Measurements from ENCODE around the gene STX12.

DNA sequence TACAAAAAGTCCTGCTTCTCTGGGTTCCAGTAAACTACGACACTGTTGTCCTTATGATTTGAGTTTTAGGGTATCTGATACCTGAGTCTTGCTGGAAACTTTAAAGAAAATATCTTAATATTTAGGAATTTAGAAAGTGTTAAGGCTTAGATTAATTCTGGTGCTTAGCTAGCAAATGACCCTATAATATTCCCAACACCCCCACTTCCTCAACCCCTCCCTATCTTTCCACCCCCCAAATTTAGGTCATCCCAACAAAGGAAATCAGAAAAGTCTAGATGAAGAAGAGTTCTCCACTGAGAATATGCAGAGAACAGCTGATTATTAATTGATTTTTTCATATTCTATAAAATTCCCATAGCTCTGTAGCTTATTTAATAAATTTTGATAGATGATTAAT is 11.7 kb downstream of the STX12 start:
- TF ChIP-seq JUNB (IDR thresholded peaks at IDR 0.05; ENCODE audit: unreplicated experiment) = no peak
- TF ChIP-seq, protein P1, sequence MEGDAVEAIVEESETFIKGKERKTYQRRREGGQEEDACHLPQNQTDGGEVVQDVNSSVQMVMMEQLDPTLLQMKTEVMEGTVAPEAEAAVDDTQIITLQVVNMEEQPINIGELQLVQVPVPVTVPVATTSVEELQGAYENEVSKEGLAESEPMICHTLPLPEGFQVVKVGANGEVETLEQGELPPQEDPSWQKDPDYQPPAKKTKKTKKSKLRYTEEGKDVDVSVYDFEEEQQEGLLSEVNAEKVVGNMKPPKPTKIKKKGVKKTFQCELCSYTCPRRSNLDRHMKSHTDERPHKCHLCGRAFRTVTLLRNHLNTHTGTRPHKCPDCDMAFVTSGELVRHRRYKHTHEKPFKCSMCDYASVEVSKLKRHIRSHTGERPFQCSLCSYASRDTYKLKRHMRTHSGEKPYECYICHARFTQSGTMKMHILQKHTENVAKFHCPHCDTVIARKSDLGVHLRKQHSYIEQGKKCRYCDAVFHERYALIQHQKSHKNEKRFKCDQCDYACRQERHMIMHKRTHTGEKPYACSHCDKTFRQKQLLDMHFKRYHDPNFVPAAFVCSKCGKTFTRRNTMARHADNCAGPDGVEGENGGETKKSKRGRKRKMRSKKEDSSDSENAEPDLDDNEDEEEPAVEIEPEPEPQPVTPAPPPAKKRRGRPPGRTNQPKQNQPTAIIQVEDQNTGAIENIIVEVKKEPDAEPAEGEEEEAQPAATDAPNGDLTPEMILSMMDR (conservative IDR thresholded peaks at IDR 0.05; ENCODE audit: low read depth in 2 of 2) = no peak
- no peak for TF ChIP-seq EZH2 (IDR thresholded peaks at IDR 0.05; ENCODE audit: low read depth, unreplicated experiment)
- no peak for TF ChIP-seq POLR2AphosphoS5 (IDR thresholded peaks at IDR 0.05; ENCODE audit: low read depth)
- no peak for TF ChIP-seq EZH2phosphoT487 (IDR thresholded peaks at IDR 0.05; ENCODE audit: unreplicated experiment)
- TF ChIP-seq, protein P2, sequence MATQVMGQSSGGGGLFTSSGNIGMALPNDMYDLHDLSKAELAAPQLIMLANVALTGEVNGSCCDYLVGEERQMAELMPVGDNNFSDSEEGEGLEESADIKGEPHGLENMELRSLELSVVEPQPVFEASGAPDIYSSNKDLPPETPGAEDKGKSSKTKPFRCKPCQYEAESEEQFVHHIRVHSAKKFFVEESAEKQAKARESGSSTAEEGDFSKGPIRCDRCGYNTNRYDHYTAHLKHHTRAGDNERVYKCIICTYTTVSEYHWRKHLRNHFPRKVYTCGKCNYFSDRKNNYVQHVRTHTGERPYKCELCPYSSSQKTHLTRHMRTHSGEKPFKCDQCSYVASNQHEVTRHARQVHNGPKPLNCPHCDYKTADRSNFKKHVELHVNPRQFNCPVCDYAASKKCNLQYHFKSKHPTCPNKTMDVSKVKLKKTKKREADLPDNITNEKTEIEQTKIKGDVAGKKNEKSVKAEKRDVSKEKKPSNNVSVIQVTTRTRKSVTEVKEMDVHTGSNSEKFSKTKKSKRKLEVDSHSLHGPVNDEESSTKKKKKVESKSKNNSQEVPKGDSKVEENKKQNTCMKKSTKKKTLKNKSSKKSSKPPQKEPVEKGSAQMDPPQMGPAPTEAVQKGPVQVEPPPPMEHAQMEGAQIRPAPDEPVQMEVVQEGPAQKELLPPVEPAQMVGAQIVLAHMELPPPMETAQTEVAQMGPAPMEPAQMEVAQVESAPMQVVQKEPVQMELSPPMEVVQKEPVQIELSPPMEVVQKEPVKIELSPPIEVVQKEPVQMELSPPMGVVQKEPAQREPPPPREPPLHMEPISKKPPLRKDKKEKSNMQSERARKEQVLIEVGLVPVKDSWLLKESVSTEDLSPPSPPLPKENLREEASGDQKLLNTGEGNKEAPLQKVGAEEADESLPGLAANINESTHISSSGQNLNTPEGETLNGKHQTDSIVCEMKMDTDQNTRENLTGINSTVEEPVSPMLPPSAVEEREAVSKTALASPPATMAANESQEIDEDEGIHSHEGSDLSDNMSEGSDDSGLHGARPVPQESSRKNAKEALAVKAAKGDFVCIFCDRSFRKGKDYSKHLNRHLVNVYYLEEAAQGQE (IDR thresholded peaks at IDR 0.05; ENCODE audit: unreplicated experiment) = no peak
- no peak for TF ChIP-seq CREB1 (CRISPR knock-in tag; IDR thresholded peaks at IDR 0.05; ENCODE audit: low read depth)
- no peak for TF ChIP-seq ZNF331 (CRISPR knock-in tag; IDR thresholded peaks at IDR 0.05; ENCODE audit: low read depth)
- TF ChIP-seq NANOG (IDR thresholded peaks at IDR 0.05; ENCODE audit: borderline replicate concordance) = no peak

All from GM23338 (cell line).